ENCODE data around the gene CTRB1.

- TF ChIP-seq POLR2A (IDR thresholded peaks at IDR 0.05; ENCODE audit: low read depth, low read length) = no peak
- no peak for TF ChIP-seq POLR2AphosphoS5 (IDR thresholded peaks at IDR 0.05; ENCODE audit: low read depth, low read length)
These were observed 32.7 kb downstream of the CTRB1 start, which contains the start of gene BCAR1 for GRCh38 chr16:75251280-75252048.
